Calu3 (cell line): ENCODE data around the gene GPR119. TPM values are rescaled to one million over a fixed set of nuclear protein-coding genes. Genes with fewer than 3 reads are reported as not detected.

Source experiments
- BruUV-seq: library from RNA; stranded (reverse); fragments of 400-500 nt; replicated peaks from 2 replicates; lab custom pipeline; 2021; lab: Mats Ljungman, UMichigan
- CTCF ChIA-PET: fragments of 300-600 bp; sonication (Branson Sonifier 250); formaldehyde crosslinking; loops from one replicate; lab custom pipeline; 2022; ENCODE audit warnings: antibody characterized with exemption; lab: Charles Lee
- DNase-seq: peaks from one replicate; pipeline ENCODE4 v3.0.0; 2022
- H3K27ac Mint-ChIP-seq: one replicate; pipeline ENCODE4 v1.8.0; 2022; ENCODE audit warnings: mixed read lengths; ENCODE audit not compliant: unreplicated experiment
- H3K27me3 Mint-ChIP-seq: one replicate; pipeline ENCODE4 v1.8.0; 2022; ENCODE audit warnings: mixed read lengths; ENCODE audit not compliant: unreplicated experiment
- H3K36me3 Mint-ChIP-seq: one replicate; pipeline ENCODE4 v1.8.0; 2022; ENCODE audit warnings: mild to moderate bottlenecking, moderate library complexity, mixed read lengths; ENCODE audit not compliant: insufficient read depth, unreplicated experiment
- H3K4me1 Mint-ChIP-seq: one replicate; pipeline ENCODE4 v1.8.0; 2022; ENCODE audit warnings: mild to moderate bottlenecking, low read depth, mixed read lengths; ENCODE audit not compliant: unreplicated experiment
- H3K4me3 Mint-ChIP-seq: one replicate; pipeline ENCODE4 v1.8.0; 2022; ENCODE audit warnings: mild to moderate bottlenecking, low read depth, moderate library complexity, mixed read lengths; ENCODE audit not compliant: unreplicated experiment
- H3K9me3 Mint-ChIP-seq: one replicate; pipeline ENCODE4 v1.8.0; 2022; ENCODE audit warnings: low read depth, mixed read lengths; ENCODE audit not compliant: unreplicated experiment
- intact Hi-C: fragments of 100-400 bp; cut with micrococcal nuclease; formaldehyde crosslinking; loops from one replicate; pipeline ENCODE4 v1.10.0; 2022; ENCODE audit not compliant: unreplicated experiment
- total RNA-seq: library from RNA; stranded (reverse); gene quantifications from 2 replicates; pipeline ENCODE4 v1.2.3, GENCODE V29; 2022
- TF ChIP-seq, protein P1 (sequence below): fragments of 200-600 bp; IDR thresholded peaks from one replicate; pipeline ENCODE4 v1.8.0; 2022; ENCODE audit warnings: antibody characterized with exemption; ENCODE audit not compliant: unreplicated experiment

GPR119 gene
- total RNA-seq, 1 experiment from 2014 or later, result not detected

DNA sequence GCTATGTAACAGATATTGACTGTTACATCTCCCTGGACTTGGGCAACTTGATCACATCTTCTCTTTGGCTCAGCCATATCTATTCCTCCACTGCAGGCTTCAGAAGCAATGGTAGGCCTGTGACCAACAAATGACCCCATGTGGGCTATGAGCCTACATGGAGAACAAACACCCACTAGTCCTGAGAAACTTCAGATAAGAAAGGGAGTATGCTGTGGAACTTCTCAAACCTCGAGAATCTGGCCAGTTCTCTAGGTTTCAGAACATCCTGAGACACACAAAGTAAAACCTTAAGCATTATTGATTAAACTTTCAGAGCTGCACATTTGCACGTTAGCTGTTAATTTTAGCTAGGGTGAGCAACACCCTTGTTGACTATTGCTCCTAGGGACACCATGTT, 32.6 kb upstream of the GPR119 start:
- CTCF ChIA-PET, result no interaction called here
- TF ChIP-seq, protein P1, sequence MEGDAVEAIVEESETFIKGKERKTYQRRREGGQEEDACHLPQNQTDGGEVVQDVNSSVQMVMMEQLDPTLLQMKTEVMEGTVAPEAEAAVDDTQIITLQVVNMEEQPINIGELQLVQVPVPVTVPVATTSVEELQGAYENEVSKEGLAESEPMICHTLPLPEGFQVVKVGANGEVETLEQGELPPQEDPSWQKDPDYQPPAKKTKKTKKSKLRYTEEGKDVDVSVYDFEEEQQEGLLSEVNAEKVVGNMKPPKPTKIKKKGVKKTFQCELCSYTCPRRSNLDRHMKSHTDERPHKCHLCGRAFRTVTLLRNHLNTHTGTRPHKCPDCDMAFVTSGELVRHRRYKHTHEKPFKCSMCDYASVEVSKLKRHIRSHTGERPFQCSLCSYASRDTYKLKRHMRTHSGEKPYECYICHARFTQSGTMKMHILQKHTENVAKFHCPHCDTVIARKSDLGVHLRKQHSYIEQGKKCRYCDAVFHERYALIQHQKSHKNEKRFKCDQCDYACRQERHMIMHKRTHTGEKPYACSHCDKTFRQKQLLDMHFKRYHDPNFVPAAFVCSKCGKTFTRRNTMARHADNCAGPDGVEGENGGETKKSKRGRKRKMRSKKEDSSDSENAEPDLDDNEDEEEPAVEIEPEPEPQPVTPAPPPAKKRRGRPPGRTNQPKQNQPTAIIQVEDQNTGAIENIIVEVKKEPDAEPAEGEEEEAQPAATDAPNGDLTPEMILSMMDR, result no peak
- no peak overlapping the region for H3K4me3 Mint-ChIP-seq
- intact Hi-C loops, result no loop called here
- peaks cover 5% of the 10 kb centered on the region for H3K36me3 Mint-ChIP-seq
- no peaks in the 10 kb centered on the region for H3K9me3 Mint-ChIP-seq
- no peaks in the 10 kb centered on the region for H3K27me3 Mint-ChIP-seq
- no TSS peak for BruUV-seq
- no peak for DNase-seq
- no peak overlapping the region for H3K27ac Mint-ChIP-seq
- no peaks in the 10 kb centered on the region for H3K4me1 Mint-ChIP-seq

DNA sequence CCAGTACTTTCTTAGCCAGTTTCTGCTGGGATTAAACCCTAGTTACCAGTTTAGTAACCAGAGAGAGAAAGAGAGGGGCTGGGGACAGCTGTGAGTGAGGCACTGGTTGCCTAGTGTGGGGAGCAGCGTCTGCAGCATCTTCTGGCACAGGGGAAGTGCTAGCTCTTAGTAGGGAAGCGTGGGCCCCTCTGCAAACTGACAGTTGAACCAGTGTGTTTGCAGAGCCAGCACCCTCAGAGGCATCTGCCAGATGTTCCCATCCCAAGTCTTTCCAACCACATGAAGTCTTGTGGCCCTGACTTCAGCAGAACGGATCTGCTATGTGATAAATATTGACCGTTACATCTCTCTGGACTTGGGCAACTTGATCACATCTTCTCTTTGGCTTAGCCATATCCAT, 31.3 kb upstream of the GPR119 start:
- Mint-ChIP-seq H3K4me1 (no peaks in the 10 kb centered on the region), H3K27me3 (no peaks in the 10 kb centered on the region), H3K4me3 (no peak overlapping the region), H3K9me3 (no peaks in the 10 kb centered on the region), H3K36me3 (peaks cover 13% of the 10 kb centered on the region), H3K27ac (no peak overlapping the region)
- intact Hi-C loops, result no loop called here
- TF ChIP-seq, protein P1, result no peak
- CTCF ChIA-PET, result no interaction called here
- no peak for DNase-seq
- no TSS peak for BruUV-seq

DNA sequence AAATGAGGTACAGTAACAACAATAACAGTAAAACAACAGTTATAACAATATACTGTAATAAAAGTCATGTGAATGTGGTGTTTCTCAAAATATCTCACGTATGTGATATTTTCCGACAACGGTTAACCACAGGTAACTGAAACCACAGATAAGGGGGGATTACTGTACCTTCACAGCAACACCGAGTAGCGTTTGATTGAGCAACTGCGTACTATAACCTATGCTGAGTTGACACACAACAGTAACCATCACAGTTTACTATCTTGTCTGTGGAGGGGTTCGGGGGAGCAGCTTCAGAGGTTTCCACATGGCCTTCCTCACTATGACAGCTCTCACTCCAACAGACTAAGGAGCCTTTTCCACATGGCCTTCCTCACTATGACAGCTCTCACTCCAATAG, 29.7 kb upstream of the GPR119 start:
- intact Hi-C loops, result no loop called here
- TF ChIP-seq, protein P1, result no peak
- DNase-seq, result no peak
- Mint-ChIP-seq H3K9me3 (no peaks in the 10 kb centered on the region), H3K27ac (no peak overlapping the region), H3K36me3 (peaks cover 18% of the 10 kb centered on the region), H3K27me3 (no peaks in the 10 kb centered on the region), H3K4me3 (no peak overlapping the region), H3K4me1 (no peaks in the 10 kb centered on the region)
- CTCF ChIA-PET, result no interaction called here
- no TSS peak for BruUV-seq

DNA sequence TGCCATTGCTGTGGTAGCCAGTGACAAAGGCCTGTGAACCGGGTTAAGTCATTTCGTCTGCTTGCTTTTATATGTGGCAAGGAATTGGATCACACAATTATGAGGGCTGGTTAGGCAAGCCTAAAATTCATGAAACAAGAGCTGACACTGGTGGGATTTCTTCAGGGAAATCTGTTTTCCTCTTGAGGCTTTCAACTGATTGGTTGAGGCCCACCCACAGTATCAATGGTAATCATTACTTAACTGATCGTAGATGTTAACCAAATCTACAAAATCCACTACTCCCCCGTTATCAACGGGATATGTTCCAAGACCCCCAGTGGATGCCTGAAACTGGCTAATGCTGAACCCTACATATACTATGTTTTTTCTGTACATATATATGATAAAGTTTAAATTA, 29.3 kb upstream of the GPR119 start:
- Mint-ChIP-seq H3K27ac (no peak overlapping the region), H3K4me3 (no peak overlapping the region), H3K4me1 (no peaks in the 10 kb centered on the region), H3K9me3 (no peaks in the 10 kb centered on the region), H3K36me3 (peaks cover 18% of the 10 kb centered on the region), H3K27me3 (no peaks in the 10 kb centered on the region)
- intact Hi-C loops, result no loop called here
- no peak for DNase-seq
- TF ChIP-seq, protein P1, result no peak
- no TSS peak for BruUV-seq
- CTCF ChIA-PET, result no interaction called here
